K562 (cell line): ENCODE results near the gene EDDM3A. TPM values are rescaled to one million over a fixed set of nuclear protein-coding genes. Genes with fewer than 3 reads are reported as not detected.

Source experiments
- ATAC-seq: fragments of 200-7000 bp; cut with Tn5 transposase; 3 replicates; pipeline ENCODE4 v1.9.1; 2020; ENCODE audit warnings: moderate library complexity
- BruUV-seq: library from RNA; stranded (reverse); fragments of 400-500 nt; replicated peaks from 2 replicates; lab custom pipeline; 2021; lab: Mats Ljungman, UMichigan
- CTCF ChIA-PET: fragments of 300-600 bp; formaldehyde crosslinking; extraction: SDS; loops from one replicate; lab custom pipeline; 2021; ENCODE audit warnings: low intra/inter-chr PET ratio; lab: Yijun Ruan, JAX
- POLR2A ChIA-PET: fragments of 300-600, 350-650 bp; sonication (Branson Sonifier 250); formaldehyde crosslinking; extraction: SDS; loops from one replicate; lab custom pipeline; 2021; ENCODE audit warnings: antibody characterized with exemption, inconsistent platforms; lab: Yijun Ruan, JAX
- DNase-seq, 4 experiments: peaks; one replicate each; pipeline versions ENCODE4 v3.0.0 to v3.0.0-alpha.2; 2011 to 2018; ENCODE audit warnings: low spot score in 3 of 4, mixed read lengths in 3 of 4; ENCODE audit errors: extremely low read depth in 1 of 4
- FAIRE-seq: peaks from 2 replicates; lab custom pipeline; 2011; peaks lifted over from hg19 to GRCh38; lab: Jason Lieb, UNC
- H2AFZ ChIP-seq: 2 replicates; pipeline ENCODE4 v1.6.0; 2011; ENCODE audit warnings: low read depth, low read length, control low read depth, inconsistent platforms
- H3K27ac ChIP-seq: fragments of 200-600 bp; 3 replicates; pipeline ENCODE4 v1.8.0; 2011; ENCODE audit warnings: low read depth, mild to moderate bottlenecking, control low read depth, inconsistent platforms, low read length, moderate library complexity, mixed read lengths; ENCODE audit errors: extremely low read depth
- H3K27me3 ChIP-seq, 2 experiments: fragments of 300-600 bp in 1 of 2; 2 replicates in 1 of 2; 3 replicates in 1 of 2; pipeline versions ENCODE4 v1.6.0 to v1.8.0; 2011; ENCODE audit warnings: inconsistent platforms in 2 of 2, low read length in 2 of 2, mild to moderate bottlenecking in 1 of 2, mixed read lengths in 1 of 2, moderate library complexity in 1 of 2; ENCODE audit not compliant: control insufficient read depth in 2 of 2, insufficient read depth in 2 of 2
- H3K36me3 ChIP-seq: fragments of 300-600 bp; 3 replicates; pipeline ENCODE4 v1.8.0; 2011; ENCODE audit warnings: mild to moderate bottlenecking, low read length, inconsistent platforms; ENCODE audit not compliant: control insufficient read depth, insufficient read depth
- H3K4me1 ChIP-seq, 2 experiments: fragments of 200-600 bp in 1 of 2; replicated peaks in 1 of 2; 2 replicates in 1 of 2; 3 replicates in 1 of 2; pipeline versions ENCODE4 v1.5.1 to v1.8.0; 2011; ENCODE audit warnings: inconsistent platforms in 2 of 2, low read length in 2 of 2, mild to moderate bottlenecking in 1 of 2, mixed read lengths in 1 of 2, moderate library complexity in 1 of 2; ENCODE audit not compliant: control insufficient read depth in 2 of 2, insufficient read depth in 2 of 2
- H3K4me2 ChIP-seq: 2 replicates; pipeline ENCODE4 v1.6.1; 2011; ENCODE audit warnings: low read length, control low read depth, inconsistent platforms, mixed read lengths; ENCODE audit not compliant: insufficient read depth
- H3K4me3 ChIP-seq: fragments of 200-600 bp; sonication (generic), shearing (Covaris generic); 2 replicates; pipeline ENCODE4 v1.5.1; 2016; ENCODE audit warnings: control low read depth, inconsistent platforms
- H3K79me2 ChIP-seq: fragments of 200-600 bp; 3 replicates; pipeline ENCODE4 v1.8.0; 2011; ENCODE audit warnings: low read length, inconsistent platforms; ENCODE audit not compliant: control insufficient read depth, insufficient read depth
- H3K9ac ChIP-seq, 2 experiments: 2 replicates each; pipeline versions ENCODE4 v1.6.0 to v1.6.1; 2011; ENCODE audit warnings: low read depth in 2 of 2, low read length in 2 of 2, control low read depth in 1 of 2, inconsistent platforms in 1 of 2, mild to moderate bottlenecking in 1 of 2, mixed read lengths in 1 of 2; ENCODE audit not compliant: insufficient read depth in 1 of 2
- H3K9me1 ChIP-seq: one replicate; pipeline ENCODE4 v1.6.0; 2011; ENCODE audit warnings: inconsistent platforms, mild to moderate bottlenecking, low read length, moderate library complexity; ENCODE audit not compliant: control insufficient read depth, insufficient read depth
- H3K9me3 ChIP-seq: replicated peaks from 2 replicates; pipeline ENCODE4 v1.5.1; 2011; ENCODE audit warnings: low read depth, low read length, inconsistent platforms; ENCODE audit not compliant: control insufficient read depth, insufficient read depth
- H4K20me1 ChIP-seq: replicated peaks from 2 replicates; pipeline ENCODE4 v1.6.1; 2011; ENCODE audit warnings: low read length, inconsistent platforms, mixed read lengths; ENCODE audit not compliant: control insufficient read depth, insufficient read depth
- ATF3 ChIP-seq, 2 experiments: fragments of 450-650 bp in 1 of 2; sonication (generic) in 1 of 2; formaldehyde crosslinking in 1 of 2; IDR thresholded peaks in 1 of 2; conservative IDR thresholded peaks in 1 of 2; 2 replicates each; pipeline versions ENCODE4 v1.6.1 to v1.8.1; 2016 to 2023; ENCODE audit warnings: mild to moderate bottlenecking in 2 of 2, moderate library complexity in 2 of 2, inconsistent platforms in 1 of 2, missing genetic modification reagents in 1 of 2
- DMBX1 ChIP-seq: fragments of 250-450 bp; sonication (Bioruptor Pico); IDR thresholded peaks from 2 replicates; pipeline ENCODE4 v1.8.0; 2022; ENCODE audit warnings: inconsistent platforms, mild to moderate bottlenecking, moderate library complexity, borderline replicate concordance
- MITF ChIP-seq: IDR thresholded peaks from 2 replicates; pipeline ENCODE4 v1.6.1; 2014; ENCODE audit warnings: antibody characterized with exemption
- PHB ChIP-seq: fragments of 250-450 bp; sonication (Bioruptor Pico); IDR thresholded peaks from 2 replicates; pipeline ENCODE4 v1.5.0; 2021
- TEAD4 ChIP-seq, 2 experiments: sonication (generic) in 1 of 2; formaldehyde crosslinking in 1 of 2; IDR thresholded peaks; 2 replicates each; pipeline versions ENCODE4 v1.6.1 to v1.8.0; 2012 to 2022; ENCODE audit warnings: borderline replicate concordance in 1 of 2, inconsistent platforms in 1 of 2, low read length in 1 of 2, mild to moderate bottlenecking in 1 of 2, missing genetic modification reagents in 1 of 2
- TGIF2 ChIP-seq: sonication (generic); formaldehyde crosslinking; IDR thresholded peaks from 2 replicates; pipeline ENCODE4 v1.8.1; 2022; ENCODE audit warnings: mild to moderate bottlenecking, missing genetic modification reagents, moderate library complexity
- U2AF2 ChIP-seq: fragments of 200-400 bp; formaldehyde crosslinking; optimal IDR thresholded peaks from 2 replicates; pipeline ENCODE3; 2017; ENCODE audit warnings: low read depth, mild to moderate bottlenecking, low read length
- ZBTB43 ChIP-seq: sonication (generic); formaldehyde crosslinking; IDR thresholded peaks from 2 replicates; pipeline ENCODE4 v1.8.0; 2023; ENCODE audit warnings: mild to moderate bottlenecking, missing genetic modification reagents
- ZNF589 ChIP-seq: fragments of 200-800 bp; sonication (Bioruptor generic); IDR thresholded peaks from 2 replicates; pipeline ENCODE4 v1.6.1; 2016; ENCODE audit warnings: low read depth, missing genetic modification characterization, missing compliant biosample characterization
- ZNF609 ChIP-seq: sonication (generic); formaldehyde crosslinking; IDR thresholded peaks from 2 replicates; pipeline ENCODE4 v1.8.1; 2023; ENCODE audit warnings: missing genetic modification reagents, mild to moderate bottlenecking, borderline replicate concordance
- WGBS: fragments of 100-300 bp; shearing (Covaris generic); methylation state at CpG from one replicate; pipeline ENCODE4 v1.1.6; 2016; ENCODE audit warnings: low coverage, mixed read lengths; ENCODE audit not compliant: insufficient coverage; ENCODE audit errors: missing lambda C conversion rate; 5-methylcytosine and 5-hydroxymethylcytosine counted together
- in situ Hi-C: fragments of 300-500 bp; cut with MboI; formaldehyde crosslinking; loops from 4 replicates; pipeline ENCODE4 v1.15.0; 2018; ENCODE audit warnings: inconsistent platforms, mixed read lengths
- intact Hi-C: fragments of 100-400 bp; cut with micrococcal nuclease; formaldehyde crosslinking; loops from 2 replicates; pipeline ENCODE4 v1.14.2; 2022
- polyA plus RNA-seq, 8 experiments: library from polyadenylated mRNA; depleted of rRNA in 4 of 8; stranded (reverse) in 5 of 8; unstranded in 3 of 8; fragments of >200 nt; fragmentation: Nextera tagmentation in 2 of 8; fragmentation: Illumina TruSeq in 1 of 8; extraction: Ambion mirVana in 2 of 8; extraction: Trizol in 1 of 8; gene quantifications; 2 replicates each; pipeline versions ENCODE4 v1.2.1 to v1.2.3, GENCODE V29; 2011 to 2014; ENCODE audit warnings: inconsistent platforms in 1 of 8, missing spikeins in 1 of 8
- total RNA-seq, 7 experiments: library from RNA; depleted of rRNA in 6 of 7; stranded (reverse); fragments of >200 nt in 6 of 7; fragmentation: Illumina TruSeq in 2 of 7; extraction: Trizol in 2 of 7; gene quantifications; 2 replicates each; pipeline versions ENCODE4 v1.2.1 to v1.2.3, GENCODE V29; 2011 to 2021; ENCODE audit warnings: low replicate concordance in 1 of 7
- TF ChIP-seq, protein P1 (sequence below): fragments of 250-450 bp; sonication (Bioruptor Pico); IDR thresholded peaks from 2 replicates; pipeline ENCODE4 v1.8.0; 2021; ENCODE audit warnings: mild to moderate bottlenecking, moderate library complexity

Gene EDDM3A
- total and polyA plus RNA-seq, 9 of the 15 experiments (the other 6 are each of a cell fraction or from before 2014, with no cell fraction given) = not detected

- Histone ChIP-seq H3K9me1 (no peaks in the 10 kb centered on the region), H3K36me3 (no peaks in the 10 kb centered on the region), H3K9ac (no peak overlapping the region), H4K20me1 (no peaks in the 10 kb centered on the region), H3K4me1 (peaks cover 0 to 2% of the 10 kb centered on the region in 2 experiments; a peak in 3 of 5 replicates), H3K4me2 (no peak overlapping the region), H3K27me3 (peaks cover 0 to 5% of the 10 kb centered on the region in 2 experiments; a peak in 1 of 5 replicates), H3K4me3 (no peak overlapping the region), H3K79me2 (no peaks in the 10 kb centered on the region), H3K27ac (no peak overlapping the region), H2AFZ (no peak overlapping the region), H3K9me3 (no peaks in the 10 kb centered on the region)
- BruUV-seq = no TSS peak
- ChIA-PET CTCF (no interaction called here), POLR2A (interaction anchor here (0.6 to 0.7 kb wide), 2 partner anchors 70 to 87 kb away, joined by 3 read pairs; no protein-coding TSS in a partner anchor)
- WGBS = 0% methylated on average over 2 of the region's 2 CpGs
- no peak for DNase-seq
- no peak for FAIRE-seq
- in situ Hi-C loops (loop anchor here (25.0 kb wide), 1 partner anchor 249 kb away; the partner anchor contains the start of gene RNASE2), intact Hi-C loops (no loop called here)
- no peak for ATAC-seq
- TF ChIP-seq, protein P1, sequence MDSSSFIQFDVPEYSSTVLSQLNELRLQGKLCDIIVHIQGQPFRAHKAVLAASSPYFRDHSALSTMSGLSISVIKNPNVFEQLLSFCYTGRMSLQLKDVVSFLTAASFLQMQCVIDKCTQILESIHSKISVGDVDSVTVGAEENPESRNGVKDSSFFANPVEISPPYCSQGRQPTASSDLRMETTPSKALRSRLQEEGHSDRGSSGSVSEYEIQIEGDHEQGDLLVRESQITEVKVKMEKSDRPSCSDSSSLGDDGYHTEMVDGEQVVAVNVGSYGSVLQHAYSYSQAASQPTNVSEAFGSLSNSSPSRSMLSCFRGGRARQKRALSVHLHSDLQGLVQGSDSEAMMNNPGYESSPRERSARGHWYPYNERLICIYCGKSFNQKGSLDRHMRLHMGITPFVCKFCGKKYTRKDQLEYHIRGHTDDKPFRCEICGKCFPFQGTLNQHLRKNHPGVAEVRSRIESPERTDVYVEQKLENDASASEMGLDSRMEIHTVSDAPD (CRISPR knock-in tag) = no peak
- TF ChIP-seq ZNF609 (no peak), DMBX1 (CRISPR knock-in tag) (no peak), MITF (no peak), TEAD4 (IDR thresholded peaks at IDR 0.05; ENCODE audit: low read length) (no peak), TEAD4 (CRISPR knock-in tag; IDR thresholded peaks at IDR 0.05; ENCODE audit: borderline replicate concordance) (no peak), ZNF589 (CRISPR knock-in tag) (no peak), PHB (CRISPR knock-in tag) (no peak), ATF3 (IDR thresholded peaks at IDR 0.05) (no peak), ATF3 (CRISPR knock-in tag; conservative IDR thresholded peaks at IDR 0.05) (no peak), ZBTB43 (CRISPR knock-in tag) (no peak), U2AF2 (no peak), TGIF2 (no peak)
Observed at GRCh38 chr14:20712904-20713303, 32.8 kb upstream of the EDDM3A start.
